H1 (cell line): ENCODE measurements around the gene FSIP1. TPM values are rescaled to one million over a fixed set of nuclear protein-coding genes. Genes with fewer than 3 reads are reported as not detected.

ENCODE experiments used
- CREB1 ChIP-seq: IDR thresholded peaks from 2 replicates; pipeline ENCODE4 v1.6.1; 2012; ENCODE audit warnings: inconsistent platforms
- HDAC2 ChIP-seq, 2 experiments: fragments of 300-600 bp in 1 of 2; sonication (generic) in 1 of 2; IDR thresholded peaks; 2 replicates each; pipeline ENCODE4 v1.6.1; 2011 to 2012; ENCODE audit warnings: low read depth in 2 of 2, low read length in 2 of 2, mild to moderate bottlenecking in 2 of 2, moderate library complexity in 2 of 2, borderline replicate concordance in 1 of 2, inconsistent platforms in 1 of 2
- SP1 ChIP-seq: IDR thresholded peaks from 2 replicates; pipeline ENCODE4 v1.6.1; 2011; ENCODE audit warnings: low read depth, low read length
- TAF1 ChIP-seq: IDR thresholded peaks from 2 replicates; pipeline ENCODE4 v1.6.1; 2011; ENCODE audit warnings: mild to moderate bottlenecking, low read depth, low read length
- polyA plus RNA-seq, 7 experiments: library from polyadenylated mRNA; depleted of rRNA in 3 of 7; stranded (reverse) in 5 of 7; unstranded in 2 of 7; fragments of >200 nt in 5 of 7; fragments of 200-250 nt in 2 of 7; gene quantifications; 1 replicate in 5 of 7; 2 replicates in 1 of 7; 4 replicates in 1 of 7; pipeline versions ENCODE4 v1.2.1 to v1.2.3, GENCODE V29; 2011 to 2013; ENCODE audit warnings: missing spikeins in 2 of 7, mixed read lengths in 2 of 7
- total RNA-seq: library from RNA; stranded (reverse); fragmentation: NEBNext Ultra II Directional; extraction: Animal tissue kit (Norgen Biotek cat#: 25700); gene quantifications from 2 replicates; pipeline ENCODE4 v1.2.1, GENCODE V29; 2021
- TF ChIP-seq, protein P1 (sequence below): IDR thresholded peaks from 2 replicates; pipeline ENCODE4 v1.6.1; 2012; ENCODE audit warnings: low read length, inconsistent platforms

FSIP1 gene
- total and polyA plus RNA-seq, 2 of the 8 experiments (the other 6 are each of a cell fraction or from before 2014, with no cell fraction given): 0.18 to 1.3 TPM

DNA sequence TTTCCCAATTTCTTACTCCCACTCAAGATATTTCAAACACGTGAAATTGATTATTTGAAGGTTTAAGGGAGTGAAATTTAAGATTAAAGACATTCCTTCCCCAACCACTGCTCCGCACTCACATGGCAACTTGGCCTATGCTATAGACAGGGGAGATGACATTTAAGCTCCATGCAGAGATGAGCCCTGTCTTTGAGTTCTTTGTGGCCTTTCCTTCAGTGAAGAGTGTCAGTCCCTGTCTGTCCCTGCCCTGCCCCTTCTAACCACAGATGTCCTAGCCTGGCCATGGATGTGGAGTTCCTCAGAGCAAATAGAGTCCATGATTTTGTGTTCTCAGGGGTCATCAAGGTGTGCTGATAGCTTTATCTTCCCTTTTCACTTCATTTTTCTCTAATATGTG is 231.2 kb downstream of the FSIP1 start (continued):
- no peak for TF ChIP-seq SP1
- no peak for TF ChIP-seq CREB1
- TF ChIP-seq HDAC2 (IDR thresholded peaks at IDR 0.05; ENCODE audit: borderline replicate concordance in 1 of 2, low read depth in 2 of 2, low read length in 2 of 2): no peak
- TF ChIP-seq, protein P1, sequence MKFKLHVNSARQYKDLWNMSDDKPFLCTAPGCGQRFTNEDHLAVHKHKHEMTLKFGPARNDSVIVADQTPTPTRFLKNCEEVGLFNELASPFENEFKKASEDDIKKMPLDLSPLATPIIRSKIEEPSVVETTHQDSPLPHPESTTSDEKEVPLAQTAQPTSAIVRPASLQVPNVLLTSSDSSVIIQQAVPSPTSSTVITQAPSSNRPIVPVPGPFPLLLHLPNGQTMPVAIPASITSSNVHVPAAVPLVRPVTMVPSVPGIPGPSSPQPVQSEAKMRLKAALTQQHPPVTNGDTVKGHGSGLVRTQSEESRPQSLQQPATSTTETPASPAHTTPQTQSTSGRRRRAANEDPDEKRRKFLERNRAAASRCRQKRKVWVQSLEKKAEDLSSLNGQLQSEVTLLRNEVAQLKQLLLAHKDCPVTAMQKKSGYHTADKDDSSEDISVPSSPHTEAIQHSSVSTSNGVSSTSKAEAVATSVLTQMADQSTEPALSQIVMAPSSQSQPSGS: no peak
- TF ChIP-seq TAF1: no peak

Other genes starting within 250 kb of the FSIP1 start
- gene THBS1, start 201.8 kb downstream of the FSIP1 start, total RNA-seq: 63.3 and 66.7 TPM in 2 replicates
- 10.3 and 21.7 TPM in 2 replicates for gene THBS1, start 201.8 kb downstream of the FSIP1 start, polyA plus RNA-seq (2011; rRNA removed)
- gene GPR176, start 137.4 kb upstream of the FSIP1 start, total RNA-seq: 190 and 198 TPM in 2 replicates
- gene GPR176, start 137.4 kb upstream of the FSIP1 start, polyA plus RNA-seq (2011; rRNA removed): 281 and 318 TPM in 2 replicates
- gene EIF2AK4, start 151.3 kb upstream of the FSIP1 start, total RNA-seq: 96.9 and 105 TPM in 2 replicates
- 61.0 and 67.9 TPM in 2 replicates for gene EIF2AK4, start 151.3 kb upstream of the FSIP1 start, polyA plus RNA-seq (2011; rRNA removed)